PC-3 (cell line): ENCODE measurements around the gene POLR1A.

ENCODE experiments used
- CTCF ChIP-seq: fragments of 300-600 bp; sonication (generic); conservative IDR thresholded peaks from 2 replicates; pipeline ENCODE4 v1.5.1; 2017; ENCODE audit warnings: antibody characterized with exemption, low read depth, mild to moderate bottlenecking, low read length
- EZH2phosphoT487 ChIP-seq: fragments of 300-600 bp; sonication (generic); IDR thresholded peaks from 2 replicates; pipeline ENCODE4 v1.6.1; 2018; ENCODE audit warnings: mild to moderate bottlenecking, antibody characterized with exemption, low read length, borderline replicate concordance

- no peak for TF ChIP-seq CTCF
- TF ChIP-seq EZH2phosphoT487, result no peak
Observed at GRCh38 chr2:85983766-85984165, 121.9 kb downstream of the POLR1A start.
